Smooth muscle cell (in vitro differentiated cells): Measurements from ENCODE around the gene TRAPPC2B. TPM values are rescaled to one million over a fixed set of nuclear protein-coding genes. Genes with fewer than 3 reads are reported as not detected.

ENCODE experiments used
- DNase-seq: peaks from one replicate; lab custom pipeline; 2025; ENCODE audit not compliant: unreplicated experiment; lab: John Stamatoyannopoulos, UW
- H2AFZ ChIP-seq: fragments of 200-600 bp; sonication (generic); 2 replicates; pipeline ENCODE4 v1.6.0; 2016; ENCODE audit warnings: antibody characterized with exemption, low read depth, mild to moderate bottlenecking
- H3F3A ChIP-seq: fragments of 200-600 bp; sonication (generic); 2 replicates; pipeline ENCODE4 v1.6.0; 2017; ENCODE audit warnings: antibody characterized with exemption, low read depth
- H3K27ac ChIP-seq: fragments of 200-600 bp; sonication (generic); 2 replicates; pipeline ENCODE4 v1.5.1; 2016; ENCODE audit warnings: low read depth, mild to moderate bottlenecking
- H3K27me3 ChIP-seq: fragments of 200-600 bp; sonication (generic); 2 replicates; pipeline ENCODE4 v1.6.1; 2016; ENCODE audit warnings: low read depth, mild to moderate bottlenecking
- H3K36me3 ChIP-seq: fragments of 200-600 bp; sonication (generic); 2 replicates; pipeline ENCODE4 v1.5.1; 2016; ENCODE audit warnings: low read depth
- H3K4me1 ChIP-seq: fragments of 200-600 bp; sonication (generic); 2 replicates; pipeline ENCODE4 v1.5.1; 2016; ENCODE audit warnings: low read depth
- H3K4me2 ChIP-seq: fragments of 200-600 bp; sonication (generic); 2 replicates; pipeline ENCODE4 v1.6.0; 2016; ENCODE audit warnings: mild to moderate bottlenecking
- H3K4me3 ChIP-seq: fragments of 200-600 bp; sonication (generic); 2 replicates; pipeline ENCODE4 v1.5.1; 2016; ENCODE audit warnings: mild to moderate bottlenecking
- H3K79me2 ChIP-seq: fragments of 200-600 bp; sonication (generic); 2 replicates; pipeline ENCODE4 v1.6.0; 2016; ENCODE audit warnings: low read depth, mild to moderate bottlenecking
- H3K9ac ChIP-seq: fragments of 200-600 bp; sonication (generic); 2 replicates; pipeline ENCODE4 v1.6.0; 2016; ENCODE audit warnings: low read depth
- H3K9me3 ChIP-seq: fragments of 200-600 bp; sonication (generic); replicated peaks from 2 replicates; pipeline ENCODE4 v1.5.1; 2016; ENCODE audit warnings: low read depth
- H4K20me1 ChIP-seq: fragments of 200-600 bp; sonication (generic); 2 replicates; pipeline ENCODE4 v1.6.0; 2016; ENCODE audit warnings: low read depth
- WGBS: methylation state at CpG from one replicate; pipeline ENCODE4 v1.1.7; 2016; ENCODE audit warnings: low lambda C conversion rate; 5-methylcytosine and 5-hydroxymethylcytosine counted together
- polyA plus RNA-seq: library from polyadenylated mRNA; unstranded; fragments of >200 nt; fragmentation: Nextera tagmentation; extraction: Ambion mirVana; gene quantifications from 2 replicates; pipeline ENCODE4 v1.2.1, GENCODE V29; 2016
- total RNA-seq: library from RNA; depleted of rRNA; stranded (reverse); fragments of >200 nt; gene quantifications from 2 replicates; pipeline ENCODE4 v1.2.3, GENCODE V29; 2014
- TF ChIP-seq, protein P1 (sequence below): fragments of 200-600 bp; sonication (generic); IDR thresholded peaks from 2 replicates; pipeline ENCODE4 v1.5.1; 2017; ENCODE audit warnings: borderline replicate concordance, mild to moderate bottlenecking, antibody characterized with exemption; ENCODE audit not compliant: insufficient read depth, poor library complexity, severe bottlenecking

Gene TRAPPC2B
- total and polyA plus RNA-seq, 2 experiments from 2014 or later, result 25.4 to 36.3 TPM

DNA sequence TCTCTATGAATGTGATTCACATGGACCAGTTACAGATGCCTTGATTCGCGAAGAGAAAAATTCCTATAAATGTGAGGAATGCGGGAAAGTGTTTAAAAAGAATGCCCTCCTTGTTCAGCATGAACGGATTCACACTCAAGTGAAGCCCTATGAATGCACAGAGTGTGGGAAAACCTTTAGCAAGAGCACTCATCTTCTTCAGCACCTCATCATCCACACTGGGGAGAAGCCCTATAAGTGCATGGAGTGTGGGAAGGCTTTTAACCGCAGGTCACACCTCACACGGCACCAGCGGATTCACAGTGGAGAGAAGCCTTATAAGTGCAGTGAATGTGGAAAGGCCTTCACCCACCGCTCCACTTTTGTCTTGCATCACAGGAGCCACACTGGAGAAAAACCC is 35.4 kb upstream of the TRAPPC2B start:
- Histone ChIP-seq H3K79me2 (no peaks in the 10 kb centered on the region), H3K27ac (no peak overlapping the region), H3K27me3 (no peaks in the 10 kb centered on the region), H3K36me3 (peaks cover 12% of the 10 kb centered on the region), H3K9me3 (peaks cover 8% of the 10 kb centered on the region), H3K4me2 (no peak overlapping the region), H3K4me3 (no peak overlapping the region), H3K9ac (no peak overlapping the region), H3K4me1 (no peaks in the 10 kb centered on the region), H4K20me1 (no peaks in the 10 kb centered on the region), H2AFZ (no peak overlapping the region), H3F3A (no peaks in the 10 kb centered on the region)
- no peak for DNase-seq
- TF ChIP-seq, protein P1, sequence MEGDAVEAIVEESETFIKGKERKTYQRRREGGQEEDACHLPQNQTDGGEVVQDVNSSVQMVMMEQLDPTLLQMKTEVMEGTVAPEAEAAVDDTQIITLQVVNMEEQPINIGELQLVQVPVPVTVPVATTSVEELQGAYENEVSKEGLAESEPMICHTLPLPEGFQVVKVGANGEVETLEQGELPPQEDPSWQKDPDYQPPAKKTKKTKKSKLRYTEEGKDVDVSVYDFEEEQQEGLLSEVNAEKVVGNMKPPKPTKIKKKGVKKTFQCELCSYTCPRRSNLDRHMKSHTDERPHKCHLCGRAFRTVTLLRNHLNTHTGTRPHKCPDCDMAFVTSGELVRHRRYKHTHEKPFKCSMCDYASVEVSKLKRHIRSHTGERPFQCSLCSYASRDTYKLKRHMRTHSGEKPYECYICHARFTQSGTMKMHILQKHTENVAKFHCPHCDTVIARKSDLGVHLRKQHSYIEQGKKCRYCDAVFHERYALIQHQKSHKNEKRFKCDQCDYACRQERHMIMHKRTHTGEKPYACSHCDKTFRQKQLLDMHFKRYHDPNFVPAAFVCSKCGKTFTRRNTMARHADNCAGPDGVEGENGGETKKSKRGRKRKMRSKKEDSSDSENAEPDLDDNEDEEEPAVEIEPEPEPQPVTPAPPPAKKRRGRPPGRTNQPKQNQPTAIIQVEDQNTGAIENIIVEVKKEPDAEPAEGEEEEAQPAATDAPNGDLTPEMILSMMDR, result no peak
- WGBS, result 96% methylated on average over 8 of the region's 8 CpGs

DNA sequence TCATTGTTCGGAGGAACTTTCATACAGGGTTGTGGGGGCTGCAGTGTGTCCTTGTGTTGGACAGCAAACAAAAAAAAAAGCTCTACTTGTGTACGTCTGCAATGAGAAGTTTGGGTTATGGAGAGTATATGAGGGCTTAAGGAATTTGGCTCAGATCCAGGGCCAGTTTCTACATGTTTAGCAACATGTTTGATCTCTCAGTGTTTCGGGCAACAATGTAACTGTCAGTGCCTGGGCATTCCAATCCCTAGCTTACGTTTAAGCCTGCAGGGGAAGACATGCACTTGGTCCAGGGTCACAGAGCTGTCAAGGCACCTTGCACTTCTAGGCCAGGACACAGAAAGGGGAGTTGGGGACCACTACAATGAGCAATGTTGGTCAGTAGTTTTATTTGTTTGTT is 29.2 kb upstream of the TRAPPC2B start:
- Histone ChIP-seq H3K9ac (no peak overlapping the region), H3K9me3 (no peaks in the 10 kb centered on the region), H2AFZ (no peak overlapping the region), H3K4me2 (no peak overlapping the region), H3K4me1 (no peaks in the 10 kb centered on the region), H3K79me2 (no peaks in the 10 kb centered on the region), H3K4me3 (no peak overlapping the region), H4K20me1 (no peaks in the 10 kb centered on the region), H3K27ac (no peak overlapping the region), H3F3A (no peaks in the 10 kb centered on the region), H3K36me3 (no peaks in the 10 kb centered on the region), H3K27me3 (no peaks in the 10 kb centered on the region)
- WGBS, result 76% methylated on average over 4 of the region's 4 CpGs
- no peak for DNase-seq
- TF ChIP-seq, protein P1, result no peak

DNA sequence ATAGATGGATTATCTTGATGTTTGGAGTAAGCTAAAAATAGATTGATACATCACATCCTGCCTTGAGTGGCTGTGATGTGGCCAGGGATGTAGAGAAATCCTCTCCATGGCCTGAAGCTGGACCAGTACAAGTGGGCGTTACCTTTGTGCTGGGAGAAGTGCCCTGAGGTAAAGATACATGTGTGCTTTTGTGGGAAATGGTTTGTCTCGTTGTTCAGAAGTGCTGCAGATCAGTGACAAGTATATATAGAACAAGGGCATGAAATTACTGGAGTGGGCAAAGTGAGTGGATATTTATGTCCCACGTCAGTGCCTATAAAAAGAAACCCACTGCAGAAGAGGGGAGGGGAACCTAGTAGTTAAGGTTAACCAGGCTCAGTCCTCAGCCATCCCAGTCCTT is 24.5 kb upstream of the TRAPPC2B start:
- TF ChIP-seq, protein P1, result no peak
- Histone ChIP-seq H4K20me1 (no peaks in the 10 kb centered on the region), H3K27me3 (peaks cover 3% of the 10 kb centered on the region), H3K79me2 (no peaks in the 10 kb centered on the region), H3K9ac (no peak overlapping the region), H3F3A (no peaks in the 10 kb centered on the region), H3K4me1 (no peaks in the 10 kb centered on the region), H3K4me3 (no peak overlapping the region), H3K4me2 (no peak overlapping the region), H3K36me3 (no peaks in the 10 kb centered on the region), H2AFZ (no peak overlapping the region), H3K9me3 (no peaks in the 10 kb centered on the region), H3K27ac (no peak overlapping the region)
- WGBS, result 71% methylated on average over 3 of the region's 3 CpGs
- no peak for DNase-seq

DNA sequence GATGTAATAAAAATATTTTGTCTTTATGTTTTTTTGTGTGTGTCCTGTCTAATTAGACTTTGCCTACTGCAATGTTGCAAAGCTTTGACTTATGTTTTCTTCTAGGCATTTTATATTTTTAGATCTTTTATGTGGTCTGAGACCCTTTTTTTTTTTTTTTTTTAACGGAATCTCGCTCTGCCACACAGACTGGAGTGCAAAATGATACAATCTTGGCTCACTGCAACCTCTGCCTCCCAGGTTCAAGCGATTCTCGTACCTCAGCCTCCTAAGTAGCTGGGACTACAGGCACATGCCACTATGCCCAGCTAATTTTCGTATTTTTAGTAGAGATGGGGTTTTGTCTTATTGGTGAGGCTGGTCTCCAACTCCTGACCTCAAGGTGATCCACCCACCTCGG is 20.8 kb upstream of the TRAPPC2B start:
- whole genome bisulfite sequencing, result 78% methylated on average over 6 of the region's 6 CpGs
- Histone ChIP-seq H3K36me3 (no peaks in the 10 kb centered on the region), H3K4me3 (no peak overlapping the region)

More for the DNA sequence above, 20.8 kb upstream of the TRAPPC2B start:
- H3K79me2 ChIP-seq, result no peaks in the 10 kb centered on the region
- peaks cover 12% of the 10 kb centered on the region for H3K27me3 ChIP-seq
- no peaks in the 10 kb centered on the region for H4K20me1 ChIP-seq
- H3K9me3 ChIP-seq, result no peaks in the 10 kb centered on the region
- no peaks in the 10 kb centered on the region for H3F3A ChIP-seq
- no peak overlapping the region for H2AFZ ChIP-seq
- no peak overlapping the region for H3K9ac ChIP-seq
- DNase-seq, result no peak
- H3K27ac ChIP-seq, result no peak overlapping the region
- H3K4me1 ChIP-seq, result no peaks in the 10 kb centered on the region
- TF ChIP-seq, protein P1, result no peak
- H3K4me2 ChIP-seq, result no peak overlapping the region
